ENCODE data around the gene ROS1.

Gene ROS1

DNA sequence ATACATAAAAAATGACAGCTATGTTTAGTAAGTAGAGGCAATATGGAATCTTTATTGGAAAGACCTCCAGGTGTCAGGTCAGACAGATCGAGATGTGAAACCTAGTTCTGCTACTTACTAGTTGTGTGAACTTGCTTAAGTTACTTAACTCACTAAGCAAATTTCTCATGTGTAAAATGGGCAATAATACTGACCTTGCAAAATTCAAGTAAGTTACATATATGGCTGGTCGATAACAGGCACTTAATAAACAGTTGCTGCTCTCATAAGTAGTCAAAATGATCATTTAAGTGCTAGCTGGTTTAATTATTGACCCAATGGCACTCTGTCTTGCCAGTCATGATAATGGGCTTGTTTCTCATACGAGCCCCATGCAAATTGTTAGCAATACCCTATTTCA lies 114.4 kb downstream of the ROS1 start:
- DNase-seq (ENCODE audit: low spot score), result no peak

- no peak for DNase-seq (ENCODE audit: low spot score)
Measured at GRCh38 chr6:117309611-117310010, 116.1 kb downstream of the ROS1 start.

- no peak for DNase-seq (ENCODE audit: low spot score)
Measured at GRCh38 chr6:117309069-117309468, 116.7 kb downstream of the ROS1 start.

GRCh38 chr6:117307655-117308054 lies 118.1 kb downstream of the ROS1 start:
- no peak for DNase-seq (ENCODE audit: low spot score)

DNA sequence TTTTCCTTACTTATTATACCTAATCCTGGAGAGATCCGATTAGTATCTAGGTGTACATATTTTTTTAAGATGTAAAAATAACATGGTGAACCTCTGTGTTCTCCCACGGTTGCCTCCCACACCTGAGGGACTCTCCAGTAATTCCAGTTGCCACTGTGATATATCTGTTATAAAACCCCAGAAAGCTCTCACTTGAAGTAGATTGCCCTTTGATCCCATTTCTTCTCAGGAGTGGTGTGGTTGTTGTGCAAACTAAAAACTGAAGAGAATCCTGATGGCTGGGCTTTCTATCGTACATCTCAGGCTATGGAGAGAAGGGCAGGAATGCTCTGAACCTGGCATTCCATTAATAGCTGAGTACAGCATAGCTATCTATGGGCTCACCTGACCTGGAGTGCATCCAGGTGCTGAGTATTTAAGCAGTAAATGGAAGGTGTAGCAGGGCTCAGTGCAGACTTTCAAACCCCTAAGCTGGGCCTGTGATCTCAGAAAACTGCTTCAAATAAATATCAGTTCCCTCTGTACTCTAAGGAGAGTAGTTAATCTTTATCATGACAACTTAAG lies 119.4 kb downstream of the ROS1 start:
- no peak for DNase-seq (ENCODE audit: low spot score)

GRCh38 chr6:117304446-117304845 lies 121.3 kb downstream of the ROS1 start:
- DNase-seq (ENCODE audit: low spot score), result no peak

DNA sequence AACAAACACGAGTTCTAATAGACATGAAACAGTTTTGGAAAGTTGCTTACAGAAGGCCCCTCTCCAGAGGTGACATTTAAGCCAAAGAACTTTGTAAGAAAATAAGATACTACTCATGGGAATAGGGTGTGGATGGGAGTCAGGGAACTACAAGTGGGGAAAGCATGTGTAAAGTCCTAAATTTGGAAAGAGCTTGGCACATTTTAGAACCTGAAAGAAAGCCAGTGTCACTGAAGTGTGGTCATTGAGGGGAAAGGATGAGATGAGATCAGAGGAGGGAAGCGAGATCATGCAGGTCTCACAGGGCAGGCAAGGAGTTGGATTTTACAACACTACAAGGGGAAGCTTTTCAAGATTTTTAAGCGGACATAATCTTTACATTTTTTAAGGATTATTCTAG lies 122.4 kb downstream of the ROS1 start:
- no peak for DNase-seq (ENCODE audit: low spot score)

GRCh38 chr6:117298941-117299340 lies 126.8 kb downstream of the ROS1 start:
- DNase-seq (ENCODE audit: low spot score), result no peak

DNA sequence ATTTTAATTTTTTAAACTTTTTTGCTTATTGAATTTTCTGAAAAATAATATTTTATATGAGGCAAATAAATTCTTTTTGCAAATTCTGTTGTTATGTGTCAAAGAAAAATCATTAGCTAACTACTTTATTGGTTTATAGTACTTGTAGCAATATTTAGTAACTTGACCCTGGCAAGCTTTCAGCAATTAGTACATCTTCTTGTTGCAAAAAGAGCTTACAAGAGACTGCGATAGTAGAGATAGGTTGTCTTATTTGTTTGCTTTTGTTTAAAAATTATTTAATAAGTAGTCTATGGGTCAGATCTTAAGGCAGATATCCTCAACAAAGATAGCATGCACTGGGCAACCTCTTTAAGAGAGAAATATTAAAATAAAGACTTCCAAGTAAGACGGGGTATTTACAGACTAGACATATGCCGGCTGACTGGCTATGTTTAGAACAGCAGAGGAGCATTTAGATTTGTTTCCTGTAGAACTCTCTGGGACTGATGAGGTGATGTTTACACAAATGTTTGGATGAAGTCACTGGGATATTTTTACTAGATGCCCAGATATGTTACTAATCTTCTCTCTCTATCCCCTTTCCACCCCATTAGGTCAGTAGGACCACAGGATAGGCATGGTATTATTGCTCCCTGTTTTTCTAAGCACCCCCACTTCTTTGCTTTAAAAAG lies 135.4 kb downstream of the ROS1 start:
- DNase-seq (ENCODE audit: low spot score), result no peak

GRCh38 chr6:117288083-117288715 lies 137.5 kb downstream of the ROS1 start:
- no peak for DNase-seq (ENCODE audit: low spot score)

DNA sequence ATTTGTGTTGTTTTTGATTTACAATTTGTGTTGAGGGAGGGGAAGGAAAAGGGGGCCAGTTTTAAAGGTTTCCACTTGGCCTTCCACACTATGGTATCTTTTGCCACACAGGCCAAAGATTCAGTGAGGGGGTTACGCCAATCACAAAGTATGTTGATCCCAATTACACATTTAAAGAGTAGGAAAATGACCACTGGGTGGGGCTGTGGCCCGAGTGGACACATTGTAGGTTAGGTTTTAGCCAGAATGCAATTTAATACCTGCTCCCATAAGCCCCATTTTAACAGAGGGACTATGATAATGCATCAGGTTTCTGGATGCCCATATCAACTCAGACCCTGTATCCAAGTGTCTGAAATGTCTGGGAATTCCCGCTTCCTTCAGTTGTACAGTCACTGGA lies 144.8 kb downstream of the ROS1 start:
- no peak for DNase-seq (ENCODE audit: low spot score)

- no peak for DNase-seq (ENCODE audit: low spot score)
Measured at GRCh38 chr6:117276778-117277316, 148.9 kb downstream of the ROS1 start.

- no peak for DNase-seq (ENCODE audit: low spot score)
Measured at GRCh38 chr6:117275711-117276110, 150.0 kb downstream of the ROS1 start.

- DNase-seq (ENCODE audit: low spot score), result no peak
Measured at GRCh38 chr6:117275205-117275604, 150.5 kb downstream of the ROS1 start.

- no peak for DNase-seq (ENCODE audit: low spot score)
Measured at GRCh38 chr6:117272891-117273290, 152.9 kb downstream of the ROS1 start.

DNA sequence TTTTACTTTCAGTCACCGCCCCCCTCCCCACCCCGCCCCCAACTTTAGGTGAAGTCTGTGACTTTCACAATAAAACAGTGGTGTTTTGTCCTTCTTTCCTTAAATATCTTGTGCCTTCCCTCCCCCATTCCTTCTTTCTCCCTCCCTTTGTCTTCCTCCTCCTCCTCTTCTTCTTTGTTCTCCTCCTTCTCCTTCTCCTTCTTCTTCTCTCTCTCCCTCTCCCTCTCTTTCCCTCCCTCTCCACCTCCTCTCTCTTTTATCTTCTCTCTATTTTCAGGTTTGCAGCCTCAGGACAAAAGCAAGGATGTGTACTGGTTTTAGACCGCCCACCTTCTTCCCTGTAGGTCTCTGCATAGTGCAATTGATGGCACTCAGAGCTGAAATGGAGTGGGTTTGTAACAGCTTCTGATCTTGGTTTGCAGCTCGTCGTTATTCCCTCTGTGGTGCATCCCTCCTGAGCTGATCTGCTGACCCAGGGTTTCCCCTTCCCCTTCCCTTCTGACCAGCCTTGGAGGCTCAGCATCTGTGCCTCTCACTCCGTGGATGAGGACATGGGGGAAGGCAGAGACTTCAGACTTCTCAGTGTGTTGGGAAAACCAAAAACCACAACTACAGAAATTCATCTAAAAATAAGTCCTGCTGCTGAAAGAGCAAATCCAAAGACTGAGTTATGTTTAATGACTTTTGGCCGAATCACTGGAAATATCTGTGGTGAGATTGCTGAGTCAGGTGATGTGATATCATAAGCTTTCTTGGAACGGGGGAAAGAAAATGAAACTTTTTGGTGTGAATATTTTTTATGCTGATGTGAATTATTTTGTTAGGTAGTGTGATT lies 153.5 kb downstream of the ROS1 start:
- DNase-seq (ENCODE audit: low spot score), result no peak

GRCh38 chr6:117270843-117271507 lies 154.8 kb downstream of the ROS1 start:
- no peak for DNase-seq (ENCODE audit: low spot score)

DNA sequence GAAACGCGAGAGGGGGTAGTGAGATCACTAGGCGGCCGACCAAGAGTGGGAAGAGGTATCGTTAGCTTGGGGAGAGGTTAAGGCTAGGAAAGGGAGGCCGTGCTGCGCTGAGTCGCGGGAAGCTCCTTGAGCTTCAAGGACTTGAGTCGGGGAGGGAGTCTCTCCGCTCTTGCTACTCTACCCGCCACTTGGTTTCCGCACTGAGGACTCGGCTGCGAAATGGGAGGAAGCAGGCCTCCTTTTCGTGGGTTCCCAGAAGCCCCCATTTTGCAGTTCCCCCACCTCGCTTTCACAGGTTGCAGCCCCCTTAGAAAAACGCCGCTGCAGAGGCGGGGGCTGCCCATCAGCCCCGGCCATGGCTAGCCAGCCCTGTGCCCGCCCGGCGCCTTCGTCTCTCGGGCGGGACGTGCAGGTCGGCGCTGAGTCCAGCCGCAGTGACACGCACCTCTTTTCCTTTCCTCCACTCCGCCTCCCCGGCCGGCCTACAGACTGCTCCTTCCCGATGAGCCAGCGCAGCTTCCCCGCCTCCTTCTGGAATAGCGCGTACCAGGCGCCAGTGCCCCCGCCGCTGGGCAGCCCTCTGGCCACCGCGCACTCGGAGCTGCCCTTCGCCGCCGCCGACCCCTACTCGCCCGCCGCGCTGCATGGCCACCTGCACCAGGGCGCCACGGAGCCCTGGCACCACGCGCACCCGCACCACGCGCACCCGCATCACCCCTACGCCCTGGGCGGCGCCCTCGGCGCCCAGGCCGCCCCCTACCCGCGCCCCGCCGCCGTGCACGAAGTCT lies 155.5 kb downstream of the ROS1 start:
- DNase-seq (ENCODE audit: low spot score), result peak; percentile 15

GRCh38 chr6:117269638-117270054 lies 156.1 kb downstream of the ROS1 start:
- no peak for DNase-seq (ENCODE audit: low spot score)

DNA sequence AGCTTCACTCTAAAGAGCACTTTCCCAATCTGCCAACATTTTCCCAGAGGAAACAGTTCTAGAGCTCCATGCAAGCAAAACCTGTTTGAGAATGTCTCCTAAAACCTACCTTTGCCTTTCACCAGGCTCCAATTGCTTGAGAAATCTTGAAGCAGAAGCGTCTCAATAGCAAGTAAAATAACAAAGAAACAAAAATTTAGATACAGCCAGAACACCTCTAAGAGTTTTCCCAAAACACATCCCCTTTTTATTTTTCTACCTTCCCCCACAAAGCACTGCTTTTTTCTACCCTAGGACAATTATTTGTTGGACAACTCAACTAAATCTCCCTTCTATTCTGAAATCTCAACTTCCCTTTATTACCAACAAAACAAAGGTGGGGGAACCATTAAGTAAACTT lies 156.8 kb downstream of the ROS1 start:
- no peak for DNase-seq (ENCODE audit: low spot score)

Data from SK-N-DZ (cell line).